ENCODE data around the gene CIDEC. TPM values are rescaled to one million over a fixed set of nuclear protein-coding genes. Genes with fewer than 3 reads are reported as not detected.
"Not testable (repeated sequence)": the region's sequence is repeated elsewhere in the genome, so short reads cannot be mapped to it uniquely, and the experiment has no call there.

Gene CIDEC
- total RNA-seq, 1 donor from 2014 or later = not detected

- DNase-seq (ENCODE audit: low spot score in 2 of 2, unreplicated experiment in 2 of 2) = no peak
- Mint-ChIP-seq H3K36me3 (peaks cover 5% of the 10 kb centered on the region), H3K27ac (no peak overlapping the region), H3K4me3 (no peak overlapping the region), H3K27me3 (ENCODE audit: low read depth) (no peaks in the 10 kb centered on the region), H3K9me3 (no peaks in the 10 kb centered on the region), H3K4me1 (peaks cover 21% of the 10 kb centered on the region)
- TF ChIP-seq CTCF (IDR thresholded peaks at IDR 0.05; ENCODE audit: unreplicated experiment) = no peak
Measured at GRCh38 chr3:9906480-9906879, 26.4 kb upstream of the CIDEC start.

GRCh38 chr3:9903904-9904303, 23.9 kb upstream of the CIDEC start:
- Mint-ChIP-seq H3K27me3 (ENCODE audit: low read depth) (no peaks in the 10 kb centered on the region), H3K9me3 (no peaks in the 10 kb centered on the region), H3K36me3 (peaks cover 2% of the 10 kb centered on the region), H3K27ac (peak overlapping the region; percentile 90), H3K4me3 (peak overlapping the region; percentile 71), H3K4me1 (peaks cover 30% of the 10 kb centered on the region)
- DNase-seq (ENCODE audit: low spot score in 2 of 2, unreplicated experiment in 2 of 2) = no peak
- no peak for TF ChIP-seq CTCF (IDR thresholded peaks at IDR 0.05; ENCODE audit: unreplicated experiment)

- H3K4me3 Mint-ChIP-seq = peak overlapping the region; percentile 71
- H3K9me3 Mint-ChIP-seq = no peaks in the 10 kb centered on the region
- H3K36me3 Mint-ChIP-seq = peaks cover 2% of the 10 kb centered on the region
- no peak for DNase-seq (ENCODE audit: low spot score in 2 of 2, unreplicated experiment in 2 of 2)
- peaks cover 37% of the 10 kb centered on the region for H3K4me1 Mint-ChIP-seq
- no peak for TF ChIP-seq CTCF (IDR thresholded peaks at IDR 0.05; ENCODE audit: unreplicated experiment)
- peak overlapping the region; percentile 90 for H3K27ac Mint-ChIP-seq
- no peaks in the 10 kb centered on the region for H3K27me3 Mint-ChIP-seq (ENCODE audit: low read depth)
Measured at GRCh38 chr3:9903238-9903624, 23.2 kb upstream of the CIDEC start.

- Mint-ChIP-seq H3K4me1 (peaks cover 43% of the 10 kb centered on the region), H3K9me3 (no peaks in the 10 kb centered on the region), H3K27me3 (ENCODE audit: low read depth) (no peaks in the 10 kb centered on the region), H3K27ac (peak within 1 kb of the TSS; percentile 90), H3K36me3 (peaks cover under 1% of the 10 kb centered on the region), H3K4me3 (peak within 1 kb of the TSS; percentile 71)
- DNase-seq (ENCODE audit: low spot score in 2 of 2, unreplicated experiment in 2 of 2) = peak in 1 of 2 experiments; percentile 48
- TF ChIP-seq CTCF (IDR thresholded peaks at IDR 0.05; ENCODE audit: unreplicated experiment) = no peak
Measured at GRCh38 chr3:9902372-9903237, 22.6 kb upstream of the CIDEC start, which contains the start of gene IL17RE. TSS of gene IL17RE (plus strand) at chr3:9902848. CDS start at chr3:9902933, 85 bp downstream.

GRCh38 chr3:9901967-9902366, 21.9 kb upstream of the CIDEC start:
- H3K9me3 Mint-ChIP-seq = no peaks in the 10 kb centered on the region
- peak overlapping the region; percentile 90 for H3K27ac Mint-ChIP-seq
- no peak for DNase-seq (ENCODE audit: low spot score in 2 of 2, unreplicated experiment in 2 of 2)
- no peaks in the 10 kb centered on the region for H3K36me3 Mint-ChIP-seq
- H3K27me3 Mint-ChIP-seq (ENCODE audit: low read depth) = no peaks in the 10 kb centered on the region
- no peak for TF ChIP-seq CTCF (IDR thresholded peaks at IDR 0.05; ENCODE audit: unreplicated experiment)
- peak overlapping the region; percentile 71 for H3K4me3 Mint-ChIP-seq
- H3K4me1 Mint-ChIP-seq = peaks cover 49% of the 10 kb centered on the region

- H3K4me1 Mint-ChIP-seq = peaks cover 49% of the 10 kb centered on the region
- not testable (repeated sequence) for H3K4me3 Mint-ChIP-seq; H3K27ac Mint-ChIP-seq; H3K36me3 Mint-ChIP-seq; H3K27me3 Mint-ChIP-seq (ENCODE audit: low read depth); DNase-seq (ENCODE audit: low spot score in 2 of 2, unreplicated experiment in 2 of 2); H3K9me3 Mint-ChIP-seq
Measured at GRCh38 chr3:9900965-9901415, 20.9 kb upstream of the CIDEC start.
